Measurements from ENCODE around the gene CDK19. TPM values are rescaled to one million over a fixed set of nuclear protein-coding genes. Genes with fewer than 3 reads are reported as not detected.
"Not testable (repeated sequence)": the region's sequence is repeated elsewhere in the genome, so short reads cannot be mapped to it uniquely, and the experiment has no call there.

The CDK19 gene
- total RNA-seq, 1 donor from 2014 or later = 34.4 TPM

- Histone ChIP-seq H3K9ac (no peak overlapping the region), H3K79me2 (ENCODE audit: low read depth) (no peaks in the 10 kb centered on the region), H3K4me1 (no peaks in the 10 kb centered on the region), H3K9me3 (ENCODE audit: low read depth) (no peaks in the 10 kb centered on the region), H3F3A (ENCODE audit: low read depth) (no peaks in the 10 kb centered on the region), H3K27ac (no peak overlapping the region), H3K36me3 (no peaks in the 10 kb centered on the region), H3K27me3 (no peaks in the 10 kb centered on the region), H2AFZ (replicated peaks) (no peak overlapping the region), H3K4me2 (no peak overlapping the region), H4K20me1 (ENCODE audit: low read depth) (no peaks in the 10 kb centered on the region), H3K4me3 (no peak overlapping the region)
- Mint-ChIP-seq H3K4me3 (no peak overlapping the region), H3K36me3 (no peaks in the 10 kb centered on the region), H3K27me3 (ENCODE audit: insufficient read depth, low read depth) (peaks cover 2% of the 10 kb centered on the region), H3K27ac (no peak overlapping the region), H3K9me3 (no peaks in the 10 kb centered on the region), H3K4me1 (no peaks in the 10 kb centered on the region)
- no peak for DNase-seq (ENCODE audit: low spot score)
- no peak for TF ChIP-seq CTCF (IDR thresholded peaks at IDR 0.05)
- no peak for TF ChIP-seq EZH2 (IDR thresholded peaks at IDR 0.05)
- no peak for TF ChIP-seq EZH2phosphoT487 (IDR thresholded peaks at IDR 0.05)
These were observed 37.5 kb upstream of the CDK19 start for GRCh38 chr6:110852773-110853172.

DNA sequence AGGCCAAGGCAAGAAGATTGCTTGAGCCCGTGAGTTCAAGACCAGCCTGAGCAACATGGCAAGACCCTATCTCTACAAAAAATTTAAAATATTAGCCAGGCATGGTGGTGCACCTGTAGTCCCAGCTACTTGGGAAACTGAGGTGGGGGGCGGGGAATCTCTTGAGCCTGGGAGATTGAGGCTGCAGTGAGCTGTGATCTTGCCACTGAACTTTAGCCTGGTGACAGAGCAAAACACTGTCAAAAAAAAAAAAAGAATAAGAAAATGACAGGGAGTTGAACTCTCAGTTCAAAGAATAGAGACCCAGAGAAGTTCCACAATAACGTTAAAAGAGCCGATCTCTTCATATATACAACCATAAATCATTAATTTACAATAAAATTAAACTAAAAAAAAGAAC, 34.5 kb upstream of the CDK19 start:
- H3K4me1 ChIP-seq = no peaks in the 10 kb centered on the region
- no peaks in the 10 kb centered on the region for H3K79me2 ChIP-seq (ENCODE audit: low read depth)

DNA sequence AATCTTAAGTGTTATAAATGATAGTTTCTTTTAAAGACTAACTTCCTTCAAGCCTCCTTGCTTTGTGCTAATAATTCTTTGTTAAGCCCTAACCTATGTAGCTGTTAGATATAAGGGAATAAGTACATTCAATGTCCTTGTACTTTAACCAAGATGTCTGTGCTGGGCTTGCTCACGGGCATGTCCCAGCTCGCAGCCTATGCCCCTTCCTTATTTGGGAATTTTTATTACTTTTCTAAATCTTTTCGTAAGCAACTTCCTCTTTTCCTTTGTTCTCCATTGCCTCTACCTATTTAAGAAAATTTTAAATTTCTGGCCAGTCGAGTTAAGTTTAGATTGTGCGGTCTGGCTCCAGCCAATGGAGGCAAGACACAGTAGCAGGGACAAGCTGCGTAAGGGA, 26.0 kb upstream of the CDK19 start:
- Histone ChIP-seq H3F3A (ENCODE audit: low read depth) (no peaks in the 10 kb centered on the region), H3K27me3 (no peaks in the 10 kb centered on the region), H3K79me2 (ENCODE audit: low read depth) (no peaks in the 10 kb centered on the region), H2AFZ (replicated peaks) (no peak overlapping the region), H3K27ac (no peak overlapping the region), H3K4me3 (no peak overlapping the region), H3K9me3 (ENCODE audit: low read depth) (no peaks in the 10 kb centered on the region), H3K4me2 (no peak overlapping the region), H3K36me3 (no peaks in the 10 kb centered on the region), H3K9ac (no peak overlapping the region), H3K4me1 (no peaks in the 10 kb centered on the region), H4K20me1 (ENCODE audit: low read depth) (no peaks in the 10 kb centered on the region)
- Mint-ChIP-seq H3K4me1 (no peaks in the 10 kb centered on the region), H3K4me3 (no peak overlapping the region), H3K27ac (no peak overlapping the region), H3K36me3 (no peaks in the 10 kb centered on the region), H3K9me3 (no peaks in the 10 kb centered on the region), H3K27me3 (ENCODE audit: insufficient read depth, low read depth) (no peaks in the 10 kb centered on the region)
- TF ChIP-seq CTCF (IDR thresholded peaks at IDR 0.05) (no peak), EZH2phosphoT487 (IDR thresholded peaks at IDR 0.05) (no peak), EZH2 (IDR thresholded peaks at IDR 0.05) (no peak)
- no peak for DNase-seq (ENCODE audit: low spot score)

More for the DNA sequence above, 34.5 kb upstream of the CDK19 start:
- no peaks in the 10 kb centered on the region for H3F3A ChIP-seq (ENCODE audit: low read depth)
- no peak overlapping the region for H3K4me3 ChIP-seq
- no peak for DNase-seq (ENCODE audit: low spot score)
- TF ChIP-seq EZH2 (IDR thresholded peaks at IDR 0.05) = no peak
- TF ChIP-seq CTCF (IDR thresholded peaks at IDR 0.05) = no peak
- no peak for TF ChIP-seq EZH2phosphoT487 (IDR thresholded peaks at IDR 0.05)
- no peak overlapping the region for H3K9ac ChIP-seq
- H3K9me3 ChIP-seq (ENCODE audit: low read depth) = no peaks in the 10 kb centered on the region
- H3K27me3 ChIP-seq = no peaks in the 10 kb centered on the region
- no peaks in the 10 kb centered on the region for H3K36me3 Mint-ChIP-seq
- H3K4me1 Mint-ChIP-seq = no peaks in the 10 kb centered on the region
- H3K9me3 Mint-ChIP-seq = no peaks in the 10 kb centered on the region
- H3K4me2 ChIP-seq = no peak overlapping the region
- no peaks in the 10 kb centered on the region for H4K20me1 ChIP-seq (ENCODE audit: low read depth)
- H2AFZ ChIP-seq (replicated peaks) = no peak overlapping the region
- H3K27me3 Mint-ChIP-seq (ENCODE audit: insufficient read depth, low read depth) = peaks cover 2% of the 10 kb centered on the region
- H3K4me3 Mint-ChIP-seq = no peak overlapping the region
- no peak overlapping the region for H3K27ac ChIP-seq
- no peaks in the 10 kb centered on the region for H3K36me3 ChIP-seq
- no peak overlapping the region for H3K27ac Mint-ChIP-seq

DNA sequence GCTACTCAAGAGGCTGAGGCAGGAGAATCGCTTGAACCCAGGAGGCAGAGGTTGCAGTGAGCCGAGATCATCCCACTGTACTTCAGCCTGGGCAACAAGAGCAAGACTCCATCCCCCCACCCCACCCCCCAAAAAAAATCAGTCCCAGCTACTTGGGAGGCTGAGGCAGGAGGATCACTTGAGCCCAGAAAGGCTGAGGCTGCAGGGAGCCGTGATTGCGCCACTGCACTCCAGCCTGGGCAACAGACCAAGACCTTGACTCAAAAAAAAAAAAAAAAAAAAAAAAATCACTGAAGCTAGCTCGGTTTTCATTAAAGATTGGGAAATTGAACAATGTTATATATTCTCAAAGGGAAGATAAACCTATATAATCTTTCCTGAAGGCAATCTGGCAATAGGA, 20.5 kb upstream of the CDK19 start:
- H3K9me3 Mint-ChIP-seq; H4K20me1 ChIP-seq (ENCODE audit: low read depth); H3K4me3 ChIP-seq; H3K27ac Mint-ChIP-seq; H3K4me1 Mint-ChIP-seq; H3K79me2 ChIP-seq (ENCODE audit: low read depth); H3K4me2 ChIP-seq; H3K27me3 ChIP-seq; H2AFZ ChIP-seq (replicated peaks); H3K36me3 Mint-ChIP-seq; H3K27ac ChIP-seq; DNase-seq (ENCODE audit: low spot score); H3F3A ChIP-seq (ENCODE audit: low read depth); H3K4me3 Mint-ChIP-seq; H3K27me3 Mint-ChIP-seq (ENCODE audit: insufficient read depth, low read depth); H3K9ac ChIP-seq; H3K4me1 ChIP-seq; H3K9me3 ChIP-seq (ENCODE audit: low read depth); H3K36me3 ChIP-seq: not testable (repeated sequence)
